HUES48 (cell line): ENCODE results near the gene MAP4K4.
A peak's percentile ranks its signal among the peaks of the same experiment; 100 is the strongest.
"Not testable (repeated sequence)": the region's sequence is repeated elsewhere in the genome, so short reads cannot be mapped to it uniquely, and the experiment has no call there.

Experiments used
- H3K27ac ChIP-seq: one replicate; pipeline ENCODE4 v1.7.0; 2013; ENCODE audit warnings: low read depth, low read length, inconsistent platforms
- H3K27me3 ChIP-seq: 2 replicates; pipeline ENCODE4 v1.6.1; 2013; ENCODE audit warnings: mild to moderate bottlenecking, low read length; ENCODE audit not compliant: control insufficient read depth, insufficient read depth
- H3K36me3 ChIP-seq: 2 replicates; pipeline ENCODE4 v1.6.1; 2013; ENCODE audit warnings: low read length; ENCODE audit not compliant: control insufficient read depth, insufficient read depth
- H3K4me1 ChIP-seq: 2 replicates; pipeline ENCODE4 v1.6.1; 2013; ENCODE audit warnings: mild to moderate bottlenecking, low read length; ENCODE audit not compliant: control insufficient read depth, insufficient read depth
- H3K4me3 ChIP-seq: 2 replicates; pipeline ENCODE4 v1.5.1; 2013; ENCODE audit warnings: mild to moderate bottlenecking, low read depth, low read length
- H3K9ac ChIP-seq: 2 replicates; pipeline ENCODE4 v1.6.1; 2013; ENCODE audit warnings: mild to moderate bottlenecking, low read depth, low read length, moderate library complexity
- H3K9me3 ChIP-seq: 2 replicates; pipeline ENCODE4 v1.6.1; 2013; ENCODE audit warnings: low read length; ENCODE audit not compliant: control insufficient read depth, insufficient read depth

Gene MAP4K4

GRCh38 chr2:101773137-101773536 lies 75.6 kb downstream of the MAP4K4 start:
- H3K27ac ChIP-seq, result peak overlapping the region; percentile 63
- no peaks in the 10 kb centered on the region for H3K27me3 ChIP-seq
- H3K4me1 ChIP-seq, result peaks cover 85% of the 10 kb centered on the region
- H3K4me3 ChIP-seq, result no peak overlapping the region
- no peaks in the 10 kb centered on the region for H3K36me3 ChIP-seq
- H3K9ac ChIP-seq, result no peak overlapping the region
- H3K9me3 ChIP-seq, result no peaks in the 10 kb centered on the region

GRCh38 chr2:101773961-101774360 lies 76.5 kb downstream of the MAP4K4 start:
- not testable (repeated sequence) for H3K9ac ChIP-seq, H3K36me3 ChIP-seq, H3K4me3 ChIP-seq, H3K9me3 ChIP-seq, H3K27ac ChIP-seq, H3K27me3 ChIP-seq
- peaks cover 85% of the 10 kb centered on the region for H3K4me1 ChIP-seq

GRCh38 chr2:101775092-101775491 lies 77.6 kb downstream of the MAP4K4 start:
- Histone ChIP-seq H3K36me3 (no peaks in the 10 kb centered on the region), H3K27ac (no peak overlapping the region), H3K4me3 (no peak overlapping the region), H3K9me3 (no peaks in the 10 kb centered on the region), H3K27me3 (no peaks in the 10 kb centered on the region), H3K4me1 (peaks cover 92% of the 10 kb centered on the region), H3K9ac (no peak overlapping the region)

- no peaks in the 10 kb centered on the region for H3K27me3 ChIP-seq
- H3K4me1 ChIP-seq, result peaks cover 95% of the 10 kb centered on the region
- no peaks in the 10 kb centered on the region for H3K9me3 ChIP-seq
- no peak overlapping the region for H3K27ac ChIP-seq
- H3K4me3 ChIP-seq, result no peak overlapping the region
- H3K9ac ChIP-seq, result no peak overlapping the region
- no peaks in the 10 kb centered on the region for H3K36me3 ChIP-seq
Measured at GRCh38 chr2:101775636-101776035, 78.1 kb downstream of the MAP4K4 start.

- H3K27me3 ChIP-seq, result no peaks in the 10 kb centered on the region
- H3K4me3 ChIP-seq, result no peak overlapping the region
- H3K9me3 ChIP-seq, result no peaks in the 10 kb centered on the region
- peaks cover 95% of the 10 kb centered on the region for H3K4me1 ChIP-seq
- no peaks in the 10 kb centered on the region for H3K36me3 ChIP-seq
- no peak overlapping the region for H3K27ac ChIP-seq
- no peak overlapping the region for H3K9ac ChIP-seq
Measured at GRCh38 chr2:101776172-101777043, 78.9 kb downstream of the MAP4K4 start.

- no peaks in the 10 kb centered on the region for H3K27me3 ChIP-seq
Measured at GRCh38 chr2:101777337-101777736, 79.8 kb downstream of the MAP4K4 start.

GRCh38 chr2:101778102-101778501 lies 80.6 kb downstream of the MAP4K4 start:
- H3K36me3 ChIP-seq, result no peaks in the 10 kb centered on the region
- no peak overlapping the region for H3K9ac ChIP-seq
- H3K27me3 ChIP-seq, result no peaks in the 10 kb centered on the region
- H3K4me1 ChIP-seq, result peaks cover 84% of the 10 kb centered on the region
- H3K4me3 ChIP-seq, result no peak overlapping the region
- no peaks in the 10 kb centered on the region for H3K9me3 ChIP-seq
- H3K27ac ChIP-seq, result no peak overlapping the region

More at GRCh38 chr2:101777337-101777736, 79.8 kb downstream of the MAP4K4 start:
- H3K4me1 ChIP-seq, result peaks cover 92% of the 10 kb centered on the region
- H3K27ac ChIP-seq, result no peak overlapping the region
- H3K4me3 ChIP-seq, result no peak overlapping the region
- no peak overlapping the region for H3K9ac ChIP-seq
- H3K36me3 ChIP-seq, result no peaks in the 10 kb centered on the region
- no peaks in the 10 kb centered on the region for H3K9me3 ChIP-seq

- Histone ChIP-seq H3K4me1 (peaks cover 73% of the 10 kb centered on the region), H3K27ac (no peak overlapping the region), H3K9me3 (no peaks in the 10 kb centered on the region), H3K36me3 (no peaks in the 10 kb centered on the region), H3K9ac (no peak overlapping the region), H3K27me3 (no peaks in the 10 kb centered on the region), H3K4me3 (no peak overlapping the region)
Measured at GRCh38 chr2:101779190-101779589, 81.7 kb downstream of the MAP4K4 start.

- Histone ChIP-seq H3K27ac (no peak overlapping the region), H3K9me3 (no peaks in the 10 kb centered on the region), H3K27me3 (no peaks in the 10 kb centered on the region), H3K4me1 (peaks cover 69% of the 10 kb centered on the region), H3K36me3 (no peaks in the 10 kb centered on the region), H3K9ac (no peak overlapping the region), H3K4me3 (no peak overlapping the region)
Measured at GRCh38 chr2:101779656-101780055, 82.1 kb downstream of the MAP4K4 start.

- Histone ChIP-seq H3K27me3 (no peaks in the 10 kb centered on the region), H3K36me3 (no peaks in the 10 kb centered on the region), H3K9ac (no peak overlapping the region), H3K9me3 (no peaks in the 10 kb centered on the region), H3K27ac (no peak overlapping the region), H3K4me1 (peaks cover 55% of the 10 kb centered on the region), H3K4me3 (no peak overlapping the region)
Measured at GRCh38 chr2:101781326-101781725, 83.8 kb downstream of the MAP4K4 start.

- H3K4me3 ChIP-seq, result no peak overlapping the region
- no peaks in the 10 kb centered on the region for H3K9me3 ChIP-seq
- H3K9ac ChIP-seq, result no peak overlapping the region
- H3K27me3 ChIP-seq, result no peaks in the 10 kb centered on the region
- no peak overlapping the region for H3K27ac ChIP-seq
- peaks cover 54% of the 10 kb centered on the region for H3K4me1 ChIP-seq
- no peaks in the 10 kb centered on the region for H3K36me3 ChIP-seq
Measured at GRCh38 chr2:101781791-101782426, 84.4 kb downstream of the MAP4K4 start.
